A172 (cell line): ENCODE results near the gene SRRM5. TPM values are rescaled to one million over a fixed set of nuclear protein-coding genes. Genes with fewer than 3 reads are reported as not detected.
"Not testable (repeated sequence)": the region's sequence is repeated elsewhere in the genome, so short reads cannot be mapped to it uniquely, and the experiment has no call there.

Experiments used
- DNase-seq: peaks from one replicate; pipeline ENCODE4 v3.0.0-alpha.2; 2015; ENCODE audit warnings: low spot score
- total RNA-seq: library from RNA; depleted of rRNA; stranded (reverse); fragments of >200 nt; shearing (Covaris generic); gene quantifications from 2 replicates; pipeline ENCODE4 v1.2.3, GENCODE V29; 2014

Gene SRRM5
- total RNA-seq, 1 experiment from 2014 or later = not detected

DNA sequence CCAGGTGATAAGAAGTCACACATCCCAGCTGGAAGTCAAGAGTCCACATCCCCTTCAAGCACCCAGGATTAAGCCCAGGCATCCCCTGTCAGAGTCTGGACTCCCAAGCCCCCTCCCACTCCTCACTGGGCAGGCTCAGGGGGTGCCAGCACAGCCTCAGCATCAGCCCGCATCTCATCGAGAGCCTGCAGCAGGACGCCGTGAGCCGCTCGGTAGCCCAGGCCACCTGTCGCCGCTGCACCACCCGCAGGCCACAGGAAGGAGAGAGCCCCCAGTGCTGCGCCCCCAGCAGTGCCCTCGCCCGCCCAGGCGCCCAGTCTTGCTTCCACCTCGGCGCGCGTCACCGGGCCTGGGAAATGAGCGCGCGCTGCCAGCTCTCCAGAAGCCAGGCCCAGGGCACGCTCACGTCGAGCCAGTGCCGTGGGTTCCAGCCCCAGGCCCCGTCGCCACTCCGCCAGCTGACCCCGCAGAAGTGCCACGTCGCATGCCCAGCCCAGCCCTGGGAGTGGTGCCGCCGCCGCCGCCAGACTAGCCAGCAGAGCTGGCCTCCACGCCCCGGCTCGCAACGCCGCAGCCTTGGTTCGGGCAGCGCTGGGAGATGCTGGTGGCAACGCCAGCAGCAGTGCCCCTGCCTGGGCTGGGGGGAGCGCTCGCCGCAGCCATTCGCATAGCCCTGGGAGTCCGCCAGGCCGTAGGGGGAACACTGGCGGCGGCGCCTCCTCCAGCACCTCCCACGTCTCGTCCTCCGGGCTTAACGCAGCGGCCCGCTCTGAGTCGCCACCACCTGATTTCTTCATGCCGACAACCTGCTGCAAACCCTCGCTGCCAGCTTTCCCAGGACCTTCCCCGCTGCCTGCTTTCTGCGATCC lies 19.8 kb upstream of the SRRM5 start:
- DNase-seq = no peak

DNA sequence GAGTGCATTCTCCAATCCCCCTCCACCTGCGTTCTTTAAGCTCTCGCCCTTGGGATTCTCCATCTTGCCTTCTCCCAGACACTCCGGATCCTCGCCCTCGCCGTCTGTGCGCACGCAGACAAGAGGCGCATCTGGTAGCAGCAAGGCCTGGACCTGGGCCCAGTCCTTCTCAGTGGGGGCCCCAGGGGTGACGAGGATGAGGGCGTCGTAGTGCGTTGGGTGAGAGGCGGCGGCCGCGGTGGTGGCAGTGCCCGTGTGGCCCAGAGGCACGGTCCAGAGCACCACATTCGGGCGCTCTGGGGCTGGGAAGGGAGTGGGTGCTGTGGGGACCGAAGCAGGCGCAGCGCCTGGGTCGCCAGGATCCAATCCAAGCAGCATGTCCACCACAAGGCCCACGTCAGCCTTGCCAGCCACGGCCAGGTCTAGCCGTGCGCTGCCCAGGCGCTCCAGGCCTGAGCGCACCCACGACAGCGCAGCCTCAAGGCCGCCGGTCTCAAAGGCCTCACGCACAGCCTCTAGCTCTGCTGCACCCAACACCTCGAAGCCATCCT lies 19.0 kb upstream of the SRRM5 start:
- DNase-seq = no peak

- DNase-seq = no peak
Observed at GRCh38 chr19:43594081-43594697, 17.7 kb upstream of the SRRM5 start.

GRCh38 chr19:43594710-43595604 lies 16.9 kb upstream of the SRRM5 start:
- DNase-seq = peak; percentile 48

- no peak for DNase-seq
Observed at GRCh38 chr19:43595605-43595998, 16.3 kb upstream of the SRRM5 start.

DNA sequence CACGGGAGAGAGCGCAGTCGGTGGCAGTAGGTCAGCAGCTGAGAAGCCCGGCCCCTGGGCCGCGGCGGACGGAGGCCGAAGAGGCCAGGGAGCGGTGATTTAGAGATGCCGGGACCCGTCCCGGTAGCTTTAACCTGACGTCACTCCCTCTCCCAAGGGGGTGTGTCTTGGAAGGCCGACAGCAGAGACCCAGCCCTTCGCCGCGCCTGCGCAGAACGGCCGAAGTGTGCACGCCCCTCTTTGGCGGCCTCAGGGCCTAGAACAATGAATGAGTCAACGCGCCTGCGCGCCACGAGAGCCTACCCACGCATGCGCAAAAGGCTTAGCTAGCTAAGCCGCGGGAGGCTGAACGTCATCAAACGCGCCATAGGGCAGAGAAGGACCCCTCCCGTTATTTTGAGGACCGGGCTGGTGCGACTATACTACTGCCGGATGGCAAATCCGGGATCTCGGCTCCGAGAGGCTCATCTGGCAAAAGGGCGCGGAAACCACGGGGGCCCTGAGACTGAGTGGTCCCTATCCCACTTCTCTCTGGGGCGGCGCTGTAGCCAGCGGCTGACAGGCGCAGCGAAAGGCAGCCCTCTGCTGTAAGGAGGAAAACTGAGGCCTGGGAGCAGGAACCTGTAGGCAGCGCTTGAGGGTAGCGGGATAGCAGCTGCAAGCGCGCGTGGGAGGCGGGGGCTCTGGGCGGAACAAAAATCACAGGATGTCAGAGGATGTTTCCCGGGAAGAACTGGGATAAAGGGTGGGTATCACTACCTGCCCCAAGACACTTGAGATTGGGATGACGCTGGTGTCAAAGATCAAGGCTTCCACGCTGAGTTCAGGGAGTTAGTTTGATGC lies 15.7 kb upstream of the SRRM5 start, which contains the start of the genes IRGQ and ZNF576:
Gene IRGQ, minus strand, starts transcription at position 136 of the 843 bp plus-strand sequence. CDS start 796 bp downstream, outside the sequence.
Gene ZNF576, plus strand, starts transcription at position 597 of the 843 bp plus-strand sequence. CDS start 514 bp downstream, outside the sequence.
- peak; percentile 99 for DNase-seq

GRCh38 chr19:43596842-43597461 lies 14.9 kb upstream of the SRRM5 start:
- DNase-seq = no peak

DNA sequence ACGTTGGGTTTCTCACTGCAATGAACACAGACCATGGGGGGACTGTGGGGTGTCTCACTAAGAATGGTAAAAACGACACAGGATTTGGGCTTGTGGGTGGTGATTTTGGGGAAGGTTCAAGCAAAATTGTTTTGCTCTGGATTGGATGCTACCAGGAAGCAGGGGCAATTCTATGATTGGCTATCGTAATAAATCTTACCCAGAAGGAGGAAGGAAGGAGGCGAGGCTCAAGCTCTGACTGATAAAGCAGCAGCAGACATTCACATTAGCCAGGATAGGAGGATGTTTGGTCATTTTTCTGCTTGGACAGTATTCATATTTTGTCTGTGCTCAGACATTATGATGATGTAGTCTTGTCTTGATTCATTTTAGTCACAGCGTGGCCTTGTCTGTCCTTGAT lies 14.0 kb upstream of the SRRM5 start:
- DNase-seq = no peak

- no peak for DNase-seq
Observed at GRCh38 chr19:43598445-43599240, 13.2 kb upstream of the SRRM5 start.

GRCh38 chr19:43599635-43600295 lies 12.1 kb upstream of the SRRM5 start:
- no peak for DNase-seq

DNA sequence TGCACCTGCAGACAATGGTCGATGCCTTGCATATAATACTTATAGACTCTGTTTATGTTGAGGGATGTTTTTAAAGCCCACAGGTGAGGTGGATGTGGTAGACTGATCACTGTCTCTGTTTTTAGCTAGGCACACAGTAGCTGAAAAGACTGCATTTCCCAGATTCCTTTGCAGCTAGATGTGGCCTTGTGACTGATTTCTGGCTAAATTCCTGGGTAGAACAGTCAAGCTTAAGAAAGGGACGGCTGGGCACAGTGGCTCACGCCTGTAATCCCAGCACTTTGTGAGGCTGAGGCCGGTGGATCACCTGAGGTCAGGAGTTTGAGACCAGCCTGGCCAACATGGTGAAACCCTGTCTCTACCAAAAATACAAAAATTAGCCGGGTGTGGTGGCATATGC lies 11.6 kb upstream of the SRRM5 start:
- not testable (repeated sequence) for DNase-seq

DNA sequence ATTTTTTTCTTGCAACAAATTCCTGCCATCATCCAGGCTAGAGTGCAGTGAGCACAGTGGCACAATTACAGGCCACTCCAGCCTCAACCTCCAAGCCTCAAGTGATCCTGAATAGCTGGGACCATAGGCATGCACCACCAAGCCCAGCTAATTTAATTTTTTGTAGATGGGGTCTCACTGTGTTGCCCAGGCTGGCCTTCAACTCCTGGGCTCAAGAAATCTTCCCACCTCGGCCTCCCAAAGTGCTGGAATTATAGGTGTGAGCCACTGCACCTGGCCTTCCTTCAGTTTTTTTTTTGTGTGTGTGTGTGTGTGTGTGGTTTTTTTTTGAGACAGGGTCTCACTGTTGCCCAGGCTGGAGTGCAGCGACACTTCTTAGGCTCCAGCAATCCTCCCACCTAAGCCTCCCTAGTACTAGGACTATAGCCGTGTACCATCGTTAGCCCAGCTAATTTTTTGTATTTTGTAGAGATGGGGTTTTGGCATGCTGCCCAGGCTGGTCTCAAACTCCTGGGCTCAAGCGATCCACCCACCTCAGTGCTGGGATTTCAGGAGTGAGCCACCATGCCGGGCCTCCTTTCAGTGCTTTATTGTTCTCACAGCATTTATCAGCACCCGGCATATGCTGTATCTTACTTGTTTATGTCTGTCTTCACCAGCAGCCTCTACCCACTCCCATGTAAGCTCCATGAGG lies 5.9 kb upstream of the SRRM5 start:
- DNase-seq = no peak

DNA sequence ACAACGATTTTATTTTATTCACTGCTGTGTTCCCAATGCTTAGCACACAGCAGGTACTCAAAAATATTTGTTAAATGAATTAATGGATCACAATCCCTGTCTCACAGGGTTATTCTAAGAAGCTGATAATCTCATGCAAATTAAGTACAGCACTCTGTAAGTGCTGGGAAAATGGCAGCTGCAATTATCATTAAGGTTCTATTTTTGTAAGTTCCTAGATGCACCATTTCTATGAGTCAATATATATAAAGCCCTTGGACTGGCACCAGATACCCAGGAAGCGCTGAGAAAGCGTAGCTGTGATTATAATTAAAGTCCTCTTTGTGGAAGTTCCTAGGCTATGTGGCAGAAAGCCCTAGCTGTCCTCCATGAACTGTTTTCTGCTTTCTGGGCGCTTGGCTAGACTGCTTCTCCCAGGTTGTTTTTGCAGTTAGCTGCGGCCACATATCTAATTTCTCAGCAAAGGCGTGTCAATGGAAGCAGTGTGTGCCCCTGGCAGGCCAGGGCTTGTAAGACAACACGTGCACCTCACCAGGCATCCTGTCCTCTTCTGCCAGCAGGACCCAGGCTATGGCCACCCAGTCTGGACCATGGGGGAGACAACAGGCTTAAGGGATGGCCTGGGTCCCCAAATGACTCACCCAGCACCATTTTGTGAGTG lies 5.2 kb upstream of the SRRM5 start:
- no peak for DNase-seq

GRCh38 chr19:43607238-43608205 lies 4.4 kb upstream of the SRRM5 start:
- no peak for DNase-seq

DNA sequence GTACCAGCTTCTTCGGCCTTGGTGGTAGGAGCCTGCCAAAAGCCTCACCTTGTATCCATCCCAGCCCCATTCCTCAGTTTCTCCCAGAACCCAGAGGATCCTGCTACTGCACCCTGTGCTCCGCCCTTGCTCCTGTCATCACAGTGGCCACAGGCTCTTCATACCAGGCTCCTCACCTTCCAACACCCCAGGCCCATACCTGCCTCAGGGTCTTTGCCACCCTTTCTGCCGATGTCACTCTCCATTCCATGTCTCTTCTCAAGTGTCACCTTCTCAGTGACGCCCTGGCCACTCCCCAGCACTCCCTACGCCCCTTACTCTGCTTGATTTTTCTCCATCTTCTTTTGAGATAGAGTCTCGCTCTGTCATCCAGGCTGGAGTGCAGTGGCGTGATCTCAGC lies 2.0 kb upstream of the SRRM5 start:
- DNase-seq = no peak

DNA sequence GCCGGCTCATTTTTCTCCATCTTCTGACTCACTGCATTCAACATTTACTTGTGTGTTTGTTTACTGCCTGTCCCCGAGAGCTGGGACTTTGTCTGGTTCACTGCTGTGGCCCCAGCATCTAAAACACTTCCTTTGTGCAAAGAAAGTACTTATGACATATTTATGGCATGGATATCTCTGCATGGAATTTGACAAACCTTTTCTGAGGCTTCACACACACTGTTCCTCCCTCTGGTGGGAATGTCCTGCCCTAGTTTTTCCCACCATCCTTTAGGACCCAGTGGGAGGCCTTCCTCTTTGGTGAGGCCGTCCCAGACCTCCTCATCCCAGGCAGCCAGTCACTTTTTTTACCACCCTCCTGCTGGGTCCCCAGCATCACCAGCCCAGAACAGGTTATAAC lies 1.4 kb upstream of the SRRM5 start:
- peak; percentile 83 for DNase-seq

GRCh38 chr19:43612374-43612773 lies 486 bp downstream of the SRRM5 start:
- no peak for DNase-seq
